Stimulated activated naive CD4-positive, alpha-beta T cell (primary cell): ENCODE data around the gene SECISBP2.

ENCODE experiments used
- DNase-seq, 6 experiments: peaks; one replicate each; lab custom pipeline; 2025; lab: John Stamatoyannopoulos, UW

SECISBP2 gene

DNA sequence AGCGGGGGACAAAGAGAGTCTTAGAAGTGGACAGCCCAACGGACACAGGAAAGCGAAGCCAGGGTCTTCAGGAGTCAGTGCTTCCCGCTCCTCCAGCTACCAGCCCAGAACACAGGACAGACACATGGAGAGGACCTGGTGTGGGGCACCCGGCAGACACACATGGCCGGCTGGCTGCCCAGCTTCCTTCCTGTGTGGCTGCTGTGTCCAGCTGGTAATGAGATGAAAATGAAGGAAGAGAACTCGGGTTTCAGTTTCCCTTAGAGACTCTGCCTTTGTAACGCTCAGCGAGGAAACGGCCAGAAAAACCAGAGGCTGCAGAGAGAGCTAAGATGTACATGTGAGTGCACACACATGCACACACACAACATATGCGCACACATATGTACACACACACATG is 87.5 kb downstream of the SECISBP2 start:
- DNase-seq, result no peak

DNA sequence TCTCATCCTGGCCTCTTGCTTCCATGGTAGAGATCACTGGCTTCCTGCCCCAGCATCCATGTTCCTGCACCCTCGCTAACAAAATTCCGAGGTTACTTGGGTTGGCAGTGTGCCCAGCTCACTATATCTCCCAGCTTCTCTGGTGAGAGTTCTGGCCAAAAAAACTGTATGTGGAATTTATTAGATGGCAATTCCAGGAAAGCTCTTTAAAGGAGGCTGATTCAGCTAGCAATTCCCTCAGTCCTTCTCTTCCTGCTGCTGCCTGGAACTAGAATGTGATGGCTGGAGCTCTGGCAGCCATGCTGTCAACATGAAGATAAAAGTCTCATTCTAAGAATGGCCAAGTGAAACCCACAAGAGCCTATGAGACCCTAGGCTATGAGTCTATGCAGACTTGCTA is 88.8 kb downstream of the SECISBP2 start:
- DNase-seq, result no peak

DNA sequence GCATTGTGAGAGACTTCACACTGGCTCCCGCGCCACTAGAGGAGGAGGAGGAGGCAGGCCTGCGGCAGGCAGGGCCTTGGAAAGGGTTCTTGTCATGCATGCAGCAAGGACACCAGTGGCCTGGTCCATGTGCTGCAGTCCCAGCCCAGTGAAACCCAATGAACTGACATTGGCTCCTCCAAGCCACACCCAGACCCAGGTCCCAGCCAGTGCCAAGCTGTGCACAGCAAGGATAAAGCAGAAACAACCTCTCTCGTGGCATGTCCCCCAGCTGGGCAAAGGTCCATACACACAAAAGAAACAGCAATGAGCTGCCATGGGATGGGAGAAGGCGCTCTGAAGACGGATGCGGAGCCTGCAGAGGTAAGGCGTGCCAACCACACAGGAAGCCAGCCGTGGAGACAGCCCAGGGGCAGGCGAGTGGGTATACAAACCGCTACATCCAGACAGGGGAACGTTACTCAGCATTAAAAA is 90.4 kb downstream of the SECISBP2 start:
- DNase-seq, result peak; percentile 23 to 70 (median 58)
